ENCODE data around the gene MAST2.

Gene MAST2

DNA sequence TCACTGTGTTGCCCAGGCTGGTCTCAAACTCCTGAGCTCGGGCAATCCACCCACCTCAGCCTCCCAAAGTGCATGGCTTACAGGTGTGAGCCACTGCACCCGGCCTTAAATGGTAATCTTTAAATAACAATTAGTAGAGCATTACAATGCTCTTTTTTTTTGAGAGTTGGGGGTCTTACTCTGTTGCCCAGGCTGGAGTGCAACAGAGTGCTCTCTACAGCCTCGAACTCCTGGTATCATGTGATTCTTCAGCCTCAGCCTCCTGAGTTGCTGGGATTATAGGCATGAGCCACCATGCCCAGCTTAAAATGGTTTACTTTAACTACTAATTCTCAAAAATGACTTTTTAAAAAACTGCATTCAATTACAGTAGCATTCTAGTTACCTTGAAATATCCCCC, 276.8 kb downstream of the MAST2 start:
- no peak for DNase-seq (ENCODE audit: low read depth)
- TF ChIP-seq, protein P1, sequence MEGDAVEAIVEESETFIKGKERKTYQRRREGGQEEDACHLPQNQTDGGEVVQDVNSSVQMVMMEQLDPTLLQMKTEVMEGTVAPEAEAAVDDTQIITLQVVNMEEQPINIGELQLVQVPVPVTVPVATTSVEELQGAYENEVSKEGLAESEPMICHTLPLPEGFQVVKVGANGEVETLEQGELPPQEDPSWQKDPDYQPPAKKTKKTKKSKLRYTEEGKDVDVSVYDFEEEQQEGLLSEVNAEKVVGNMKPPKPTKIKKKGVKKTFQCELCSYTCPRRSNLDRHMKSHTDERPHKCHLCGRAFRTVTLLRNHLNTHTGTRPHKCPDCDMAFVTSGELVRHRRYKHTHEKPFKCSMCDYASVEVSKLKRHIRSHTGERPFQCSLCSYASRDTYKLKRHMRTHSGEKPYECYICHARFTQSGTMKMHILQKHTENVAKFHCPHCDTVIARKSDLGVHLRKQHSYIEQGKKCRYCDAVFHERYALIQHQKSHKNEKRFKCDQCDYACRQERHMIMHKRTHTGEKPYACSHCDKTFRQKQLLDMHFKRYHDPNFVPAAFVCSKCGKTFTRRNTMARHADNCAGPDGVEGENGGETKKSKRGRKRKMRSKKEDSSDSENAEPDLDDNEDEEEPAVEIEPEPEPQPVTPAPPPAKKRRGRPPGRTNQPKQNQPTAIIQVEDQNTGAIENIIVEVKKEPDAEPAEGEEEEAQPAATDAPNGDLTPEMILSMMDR (IDR thresholded peaks at IDR 0.05; ENCODE audit: low read depth, low read length), result no peak
- TF ChIP-seq MYC (IDR thresholded peaks at IDR 0.05; ENCODE audit: low read depth, low read length) (no peak), POLR2A (IDR thresholded peaks at IDR 0.05; ENCODE audit: extremely low read depth, insufficient read length) (no peak)
- TF ChIP-seq, protein P2, sequence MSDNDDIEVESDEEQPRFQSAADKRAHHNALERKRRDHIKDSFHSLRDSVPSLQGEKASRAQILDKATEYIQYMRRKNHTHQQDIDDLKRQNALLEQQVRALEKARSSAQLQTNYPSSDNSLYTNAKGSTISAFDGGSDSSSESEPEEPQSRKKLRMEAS (IDR thresholded peaks at IDR 0.05; ENCODE audit: low read depth, low read length), result no peak
- no peak overlapping the region for H3K4me3 ChIP-seq (ENCODE audit: low read depth, low read length)

DNA sequence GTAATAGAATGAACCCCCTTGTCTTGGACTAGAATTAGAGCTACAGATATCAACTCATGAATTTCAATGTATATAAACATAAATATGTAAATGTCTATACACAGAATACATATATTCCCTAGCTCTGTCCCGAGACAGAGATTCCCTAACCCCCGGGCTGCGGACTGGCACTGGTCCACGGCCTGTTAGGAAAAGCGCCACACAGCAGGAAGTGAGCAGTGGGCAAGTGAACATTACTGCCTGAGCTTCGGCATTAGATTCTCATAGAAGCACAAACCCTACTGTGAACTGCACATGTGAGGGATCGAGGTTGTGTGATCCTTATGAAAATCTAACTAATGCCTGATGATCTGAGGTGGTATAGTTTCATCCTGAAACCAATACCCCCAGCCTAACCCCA, 277.8 kb downstream of the MAST2 start:
- no peak for DNase-seq (ENCODE audit: low read depth)
- H3K4me3 ChIP-seq (ENCODE audit: low read depth, low read length), result no peak overlapping the region
- no peak for TF ChIP-seq MYC (IDR thresholded peaks at IDR 0.05; ENCODE audit: low read depth, low read length)
- TF ChIP-seq POLR2A (IDR thresholded peaks at IDR 0.05; ENCODE audit: extremely low read depth, insufficient read length), result no peak
- TF ChIP-seq, protein P1 (IDR thresholded peaks at IDR 0.05; ENCODE audit: low read depth, low read length), result no peak
- TF ChIP-seq, protein P2 (IDR thresholded peaks at IDR 0.05; ENCODE audit: low read depth, low read length), result no peak

- no peak for TF ChIP-seq POLR2A (IDR thresholded peaks at IDR 0.05; ENCODE audit: extremely low read depth, insufficient read length)
- TF ChIP-seq, protein P2 (IDR thresholded peaks at IDR 0.05; ENCODE audit: low read depth, low read length), result no peak
- H3K4me3 ChIP-seq (ENCODE audit: low read depth, low read length), result no peak overlapping the region
- DNase-seq (ENCODE audit: low read depth), result no peak
Measured at GRCh38 chr1:46081619-46082018, 278.2 kb downstream of the MAST2 start.

GRCh38 chr1:46083579-46083978, 280.2 kb downstream of the MAST2 start:
- no peak overlapping the region for H3K4me3 ChIP-seq (ENCODE audit: low read depth, low read length)
- DNase-seq (ENCODE audit: low read depth), result no peak
- TF ChIP-seq, protein P2 (IDR thresholded peaks at IDR 0.05; ENCODE audit: low read depth, low read length), result no peak
- no peak for TF ChIP-seq MYC (IDR thresholded peaks at IDR 0.05; ENCODE audit: low read depth, low read length)
- no peak for TF ChIP-seq POLR2A (IDR thresholded peaks at IDR 0.05; ENCODE audit: extremely low read depth, insufficient read length)
- TF ChIP-seq, protein P1 (IDR thresholded peaks at IDR 0.05; ENCODE audit: low read depth, low read length), result no peak

DNA sequence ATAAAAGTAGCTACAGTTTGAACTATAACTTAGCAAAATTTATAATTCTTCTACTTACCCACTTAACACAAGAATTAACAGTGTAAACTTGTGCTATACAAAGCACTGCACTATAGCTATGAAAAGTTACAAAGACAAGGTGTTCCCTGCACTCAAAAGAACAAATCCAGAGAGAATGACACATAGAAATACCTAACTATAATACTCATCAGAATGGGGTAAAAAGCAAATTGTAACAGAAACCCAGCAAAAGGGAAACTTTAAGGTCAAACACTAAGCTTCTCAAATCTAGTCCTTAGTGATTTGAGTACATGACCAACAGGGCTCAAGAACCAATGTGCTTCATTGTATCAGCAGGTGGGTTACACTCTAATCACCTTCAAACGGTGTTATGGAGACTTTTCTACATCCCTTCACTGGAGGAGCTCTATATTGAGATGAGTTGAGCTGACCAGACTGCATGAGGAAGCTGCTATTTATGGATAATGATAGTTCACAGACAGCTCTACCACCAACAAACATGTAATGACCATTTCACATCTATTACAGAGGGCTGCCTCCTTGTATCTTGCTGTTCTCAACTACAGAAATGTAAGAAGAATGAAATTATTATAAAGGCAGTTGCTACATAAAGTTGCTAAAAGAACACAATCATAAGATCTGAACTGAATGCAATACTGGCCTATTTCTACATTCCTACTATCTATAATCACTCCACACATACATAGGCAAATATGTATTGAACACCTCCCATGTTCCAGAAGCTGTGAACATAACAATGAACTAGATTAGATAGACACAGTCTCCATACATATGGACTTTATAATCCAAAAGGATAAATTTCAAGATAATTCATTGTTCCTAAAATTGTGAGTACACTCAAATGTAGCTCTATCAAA, 281.4 kb downstream of the MAST2 start:
- TF ChIP-seq, protein P1 (IDR thresholded peaks at IDR 0.05; ENCODE audit: low read depth, low read length), result no peak
- TF ChIP-seq MYC (IDR thresholded peaks at IDR 0.05; ENCODE audit: low read depth, low read length) (no peak), POLR2A (IDR thresholded peaks at IDR 0.05; ENCODE audit: extremely low read depth, insufficient read length) (no peak)
- TF ChIP-seq, protein P2 (IDR thresholded peaks at IDR 0.05; ENCODE audit: low read depth, low read length), result no peak
- no peak overlapping the region for H3K4me3 ChIP-seq (ENCODE audit: low read depth, low read length)
- DNase-seq (ENCODE audit: low read depth), result no peak
